Measurements from ENCODE around the gene TPRX1. TPM values are rescaled to one million over a fixed set of nuclear protein-coding genes. Genes with fewer than 3 reads are reported as not detected.
"Not testable (repeated sequence)": the region's sequence is repeated elsewhere in the genome, so short reads cannot be mapped to it uniquely, and the experiment has no call there.

TPRX1 gene
- total and polyA plus RNA-seq, 5 experiments from 2014 or later, result not detected

GRCh38 chr19:47797996-47798903 is 6.1 kb downstream of the TPRX1 start:
- H3K27me3 Mint-ChIP-seq, result peaks cover 0 to 16% (median 7%) of the 10 kb centered on the region in 5 donors
- no peak overlapping the region for H3K4me3 Mint-ChIP-seq
- peaks cover 0 to 5% (median 0%) of the 10 kb centered on the region in 3 donors for H3K36me3 Mint-ChIP-seq
- DNase-seq (peak in 1 of 10 donors; percentile 9), ATAC-seq (no peak)
- peak overlapping the region in 1 of 10 donors; percentile 20 for H3K27ac Mint-ChIP-seq
- POLR2A ChIA-PET, result no interaction called here
- no peaks in the 10 kb centered on the region for H3K4me1 Mint-ChIP-seq
- H3K9me3 Mint-ChIP-seq, result peaks cover 0 to 8% (median 3%) of the 10 kb centered on the region in 9 donors

DNA sequence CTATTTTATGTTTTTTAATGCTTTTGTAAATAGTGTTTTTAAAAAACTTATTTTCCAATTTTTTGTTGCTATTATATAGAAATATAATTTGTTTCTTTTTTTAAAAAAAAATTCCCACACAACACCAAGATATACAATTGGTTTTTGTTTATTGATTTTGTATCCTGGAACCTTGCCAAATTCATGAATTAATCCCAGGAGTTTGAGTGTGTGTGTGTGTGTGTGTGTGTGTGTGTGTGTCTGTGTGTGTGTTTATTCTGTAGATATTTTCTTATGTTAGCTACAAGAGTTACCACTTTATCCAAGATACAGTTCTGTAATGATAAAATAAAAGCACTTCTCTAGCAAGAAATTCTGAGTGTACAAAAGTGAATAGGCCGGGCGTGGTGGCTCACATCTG is 7.6 kb downstream of the TPRX1 start:
- ATAC-seq, result no peak
- peaks cover 0 to 8% (median 3%) of the 10 kb centered on the region in 9 donors for H3K9me3 Mint-ChIP-seq
- no peak for DNase-seq
- peaks cover 0 to 5% (median 0%) of the 10 kb centered on the region in 3 donors for H3K36me3 Mint-ChIP-seq
- H3K4me1 Mint-ChIP-seq, result no peaks in the 10 kb centered on the region
- H3K27me3 Mint-ChIP-seq, result peaks cover 0 to 16% (median 7%) of the 10 kb centered on the region in 5 donors
- no peak overlapping the region for H3K27ac Mint-ChIP-seq
- POLR2A ChIA-PET, result no interaction called here
- H3K4me3 Mint-ChIP-seq, result no peak overlapping the region

DNA sequence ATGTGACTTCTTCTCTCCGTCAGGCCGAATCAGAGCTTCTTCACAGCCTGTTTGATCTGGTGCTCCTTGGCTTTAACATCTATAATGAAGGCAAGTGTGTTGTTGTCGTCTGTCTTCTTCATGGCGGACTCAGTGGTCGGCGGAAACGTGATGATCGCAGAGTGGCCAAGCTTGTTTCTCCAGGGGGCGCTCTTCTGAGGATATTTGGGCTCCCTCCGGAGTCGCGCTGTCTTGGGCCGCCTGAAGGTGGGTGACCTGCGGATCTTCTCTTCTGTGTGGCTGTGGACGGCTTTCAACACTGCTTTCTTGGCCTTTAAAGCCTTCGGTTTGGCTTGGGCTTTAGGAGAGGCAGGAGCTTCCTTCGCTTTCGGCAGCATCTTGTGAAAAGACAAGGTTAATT is 9.8 kb downstream of the TPRX1 start:
- POLR2A ChIA-PET, result no interaction called here
- peaks cover 0 to 5% (median 0%) of the 10 kb centered on the region in 9 donors for H3K9me3 Mint-ChIP-seq
- peaks cover 0 to 3% (median under 1%) of the 10 kb centered on the region in 4 donors for H3K4me1 Mint-ChIP-seq
- H3K36me3 Mint-ChIP-seq, result no peaks in the 10 kb centered on the region
- DNase-seq (no peak), ATAC-seq (no peak)
- peaks cover 0 to 16% (median 7%) of the 10 kb centered on the region in 5 donors for H3K27me3 Mint-ChIP-seq
- H3K27ac Mint-ChIP-seq, result no peak overlapping the region
- H3K4me3 Mint-ChIP-seq, result no peak overlapping the region

- Mint-ChIP-seq H3K9me3 (no peaks in the 10 kb centered on the region), H3K27me3 (peaks cover 0 to 4% (median 3%) of the 10 kb centered on the region in 5 donors), H3K27ac (no peak overlapping the region), H3K4me1 (peaks cover 2 to 8% (median 7%) of the 10 kb centered on the region in 4 donors), H3K36me3 (no peaks in the 10 kb centered on the region), H3K4me3 (no peak overlapping the region)
- DNase-seq (no peak), ATAC-seq (no peak)
- POLR2A ChIA-PET, result no interaction called here
These were observed 11.7 kb downstream of the TPRX1 start for GRCh38 chr19:47792616-47793015.

GRCh38 chr19:47790398-47790814 is 13.9 kb downstream of the TPRX1 start:
- Mint-ChIP-seq H3K4me1 (peaks cover 2 to 8% (median 7%) of the 10 kb centered on the region in 4 donors), H3K9me3 (no peaks in the 10 kb centered on the region), H3K36me3 (peaks cover 0 to 11% (median 2%) of the 10 kb centered on the region in 3 donors), H3K27ac (no peak overlapping the region), H3K4me3 (peak overlapping the region in 1 of 10 donors; percentile 14), H3K27me3 (peaks cover 0 to 1% (median under 1%) of the 10 kb centered on the region in 5 donors)
- ATAC-seq (peak; percentile 77 to 93), DNase-seq (peak; percentile 64 to 91 (median 78))
- POLR2A ChIA-PET, result no interaction called here

DNA sequence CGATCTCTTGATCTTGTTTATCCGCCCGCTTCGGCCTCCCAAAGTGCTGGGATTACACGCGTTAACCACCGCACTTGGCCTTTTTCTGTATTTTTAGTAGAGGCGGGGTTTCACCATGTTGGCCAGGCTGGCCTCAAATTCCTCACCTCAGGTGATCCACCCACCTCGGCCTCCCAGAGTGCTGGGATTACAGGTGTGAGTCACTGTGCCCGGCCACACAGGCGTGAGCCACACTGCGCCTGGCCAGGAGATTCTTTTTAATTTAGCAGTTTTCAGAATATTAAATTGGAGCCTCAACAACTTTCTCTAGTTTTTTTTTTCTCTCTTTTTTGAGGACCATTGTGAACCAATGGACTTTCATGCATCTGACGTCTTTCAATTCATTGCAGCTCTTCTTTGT is 14.5 kb downstream of the TPRX1 start:
- not testable (repeated sequence) for H3K4me1 Mint-ChIP-seq, ATAC-seq, H3K4me3 Mint-ChIP-seq, H3K9me3 Mint-ChIP-seq, H3K27ac Mint-ChIP-seq, H3K27me3 Mint-ChIP-seq
- peak in 1 of 10 donors; percentile 14 for DNase-seq
- peaks cover 0 to 17% (median 3%) of the 10 kb centered on the region in 3 donors for H3K36me3 Mint-ChIP-seq
- POLR2A ChIA-PET, result interaction anchor here (0.6 kb wide), 1 partner anchor 76 kb away, joined by 6 read pairs; no protein-coding TSS in a partner anchor

DNA sequence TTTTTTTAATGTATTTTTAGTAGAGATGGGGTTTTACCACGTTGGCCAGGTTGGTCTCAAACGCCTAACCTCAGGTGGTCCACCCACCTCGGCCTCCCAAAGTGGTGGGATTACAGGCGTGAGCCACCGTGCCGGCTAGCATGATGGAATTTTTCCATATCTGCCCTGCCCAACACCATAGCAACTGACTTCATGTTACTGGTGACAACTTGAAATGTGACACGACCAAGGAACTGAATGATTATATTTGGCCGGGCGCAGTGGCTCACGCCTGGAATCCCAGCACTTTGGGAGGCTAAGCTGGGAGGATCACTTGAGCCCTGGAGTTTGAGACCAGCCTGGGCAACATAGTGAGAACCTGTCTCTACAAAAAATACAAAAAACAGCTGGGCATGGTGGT is 17.0 kb downstream of the TPRX1 start:
- H3K27me3 Mint-ChIP-seq, DNase-seq, ATAC-seq, H3K4me3 Mint-ChIP-seq, H3K9me3 Mint-ChIP-seq, H3K27ac Mint-ChIP-seq, H3K4me1 Mint-ChIP-seq: not testable (repeated sequence)
- peaks cover 0 to 41% (median 6%) of the 10 kb centered on the region in 3 donors for H3K36me3 Mint-ChIP-seq
- POLR2A ChIA-PET, result interaction anchor here (0.6 kb wide), 1 partner anchor 1439 kb away, joined by 4 read pairs; no protein-coding TSS in a partner anchor

- H3K36me3 Mint-ChIP-seq, result peaks cover 0 to 48% (median 6%) of the 10 kb centered on the region in 3 donors
- no peak for DNase-seq
- no peaks in the 10 kb centered on the region for H3K27me3 Mint-ChIP-seq
- H3K27ac Mint-ChIP-seq, result no peak overlapping the region
- H3K4me1 Mint-ChIP-seq, result peaks cover 4 to 13% (median 8%) of the 10 kb centered on the region in 4 donors
- no peaks in the 10 kb centered on the region for H3K9me3 Mint-ChIP-seq
- no peak for ATAC-seq
- POLR2A ChIA-PET, result no interaction called here
- H3K4me3 Mint-ChIP-seq, result no peak overlapping the region
These were observed 17.8 kb downstream of the TPRX1 start for GRCh38 chr19:47786566-47786965.

- H3K27ac Mint-ChIP-seq, result peak overlapping the region in 6 of 10 donors; percentile 33 to 86 (median 50)
- peaks cover 0 to 55% (median 6%) of the 10 kb centered on the region in 3 donors for H3K36me3 Mint-ChIP-seq
- no peak for ATAC-seq
- H3K4me3 Mint-ChIP-seq, result peak overlapping the region in 7 of 10 donors; percentile 0 to 66 (median 29)
- H3K4me1 Mint-ChIP-seq, result peaks cover 14 to 46% (median 31%) of the 10 kb centered on the region in 4 donors
- no peak for DNase-seq
- H3K9me3 Mint-ChIP-seq, result no peaks in the 10 kb centered on the region
- POLR2A ChIA-PET, result interaction anchor here (0.6 kb wide), 1 partner anchor 21 kb away, joined by 3 read pairs; no protein-coding TSS in a partner anchor
- no peaks in the 10 kb centered on the region for H3K27me3 Mint-ChIP-seq
These were observed 22.6 kb downstream of the TPRX1 start for GRCh38 chr19:47781590-47782262.

GRCh38 chr19:47780215-47780551 is 24.2 kb downstream of the TPRX1 start:
- Mint-ChIP-seq H3K4me1 (peaks cover 14 to 49% (median 31%) of the 10 kb centered on the region in 4 donors), H3K27me3 (no peaks in the 10 kb centered on the region), H3K27ac (peak overlapping the region; percentile 70 to 98 (median 87)), H3K36me3 (peaks cover 0 to 41% (median 3%) of the 10 kb centered on the region in 3 donors), H3K4me3 (peak overlapping the region; percentile 90 to 98 (median 94)), H3K9me3 (no peaks in the 10 kb centered on the region)
- POLR2A ChIA-PET, result interaction anchor here (2.7 kb wide), 1 partner anchor 35 kb away, joined by 9 read pairs; the partner anchor contains the start of gene NOP53
- ATAC-seq (no peak), DNase-seq (no peak)

GRCh38 chr19:47779524-47780214 is 24.7 kb downstream of the TPRX1 start:
- H3K4me1 Mint-ChIP-seq, result peaks cover 14 to 49% (median 31%) of the 10 kb centered on the region in 4 donors
- DNase-seq (no peak), ATAC-seq (no peak)
- H3K27ac Mint-ChIP-seq, result peak overlapping the region; percentile 86 to 98 (median 95)
- no peaks in the 10 kb centered on the region for H3K27me3 Mint-ChIP-seq
- H3K36me3 Mint-ChIP-seq, result peaks cover 0 to 36% (median 3%) of the 10 kb centered on the region in 3 donors
- peak overlapping the region; percentile 90 to 98 (median 94) for H3K4me3 Mint-ChIP-seq
- H3K9me3 Mint-ChIP-seq, result no peaks in the 10 kb centered on the region
- POLR2A ChIA-PET, result interaction anchor here (2.7 kb wide), 1 partner anchor 34 kb away, joined by 9 read pairs; the partner anchor contains the start of gene NOP53

DNA sequence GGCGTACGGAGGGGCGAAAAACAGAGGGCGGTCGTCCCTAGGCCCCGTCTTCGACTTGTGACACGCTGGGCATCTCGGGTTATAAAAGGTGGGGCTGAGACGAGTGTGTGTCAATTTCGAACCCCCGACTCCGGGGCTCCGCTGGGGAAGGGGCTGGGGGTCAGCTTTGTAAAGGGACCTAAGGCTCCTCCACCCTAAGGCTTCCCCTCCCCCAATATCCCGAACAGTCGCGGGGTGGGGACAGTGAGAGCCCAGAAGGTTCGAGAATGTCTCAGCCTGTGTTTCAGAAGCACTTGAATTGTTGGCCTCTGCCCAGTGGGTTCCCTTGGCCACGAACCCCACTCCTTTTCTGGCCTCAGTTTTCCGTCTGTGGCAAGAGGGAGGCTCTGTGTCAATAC is 25.4 kb downstream of the TPRX1 start:
- Mint-ChIP-seq H3K27me3 (no peaks in the 10 kb centered on the region), H3K9me3 (no peaks in the 10 kb centered on the region), H3K36me3 (peaks cover 0 to 29% (median 3%) of the 10 kb centered on the region in 3 donors), H3K27ac (peak overlapping the region; percentile 86 to 98 (median 95)), H3K4me3 (peak overlapping the region; percentile 90 to 98 (median 94)), H3K4me1 (peaks cover 14 to 49% (median 31%) of the 10 kb centered on the region in 4 donors)
- ATAC-seq (peak; percentile 3 to 33), DNase-seq (no peak)
- POLR2A ChIA-PET, result interaction anchor here (1.8 to 2.7 kb wide), 2 partner anchors 31 to 34 kb away, joined by 7 to 9 read pairs; partner anchors contain the start of gene NOP53
